GM12878 (cell line): ENCODE measurements around the gene RASSF4. TPM values are rescaled to one million over a fixed set of nuclear protein-coding genes. Genes with fewer than 3 reads are reported as not detected.

Source experiments
- ATAC-seq: fragments of 200-7000 bp; cut with Tn5 transposase; 3 replicates; pipeline ENCODE4 v1.9.1; 2020; ENCODE audit warnings: mild to moderate bottlenecking, moderate library complexity
- BruUV-seq: library from RNA; stranded (reverse); fragments of 400-500 nt; replicated peaks from 2 replicates; lab custom pipeline; 2021; lab: Mats Ljungman, UMichigan
- CTCF ChIA-PET: fragments of 300-600 bp; sonication (Branson Sonifier 250); formaldehyde crosslinking; extraction: SDS; loops from one replicate; lab custom pipeline; 2021; ENCODE audit warnings: inconsistent platforms; lab: Yijun Ruan, JAX
- POLR2A ChIA-PET: fragments of 350-600 bp; formaldehyde crosslinking; extraction: SDS; loops from one replicate; lab custom pipeline; 2021; ENCODE audit warnings: inconsistent platforms; lab: Charles Lee
- RAD21 ChIA-PET: fragments of 300-600 bp; sonication (Branson Sonifier 250); formaldehyde crosslinking; loops from one replicate; lab custom pipeline; 2023; ENCODE audit warnings: antibody characterized with exemption; ENCODE audit not compliant: unreplicated experiment; lab: Charles Lee
- SMC1A ChIA-PET: fragments of 300-600 bp; sonication (Branson Sonifier 250); formaldehyde crosslinking; loops from one replicate; lab custom pipeline; 2023; ENCODE audit not compliant: unreplicated experiment, uncharacterized antibody; lab: Charles Lee
- DNase-seq: peaks from one replicate; pipeline ENCODE4 v3.0.0-alpha.2; 2011; ENCODE audit warnings: low read depth, low spot score
- FAIRE-seq: peaks from 3 replicates; lab custom pipeline; 2011; peaks lifted over from hg19 to GRCh38; lab: Jason Lieb, UNC
- H2AFZ ChIP-seq: 2 replicates; pipeline ENCODE4 v1.6.0; 2011; ENCODE audit warnings: low read depth, low read length, control low read depth; ENCODE audit not compliant: control insufficient read depth
- H3K27ac ChIP-seq: 2 replicates; pipeline ENCODE4 v1.5.1; 2011; ENCODE audit warnings: control low read depth; ENCODE audit not compliant: control insufficient read depth, insufficient read depth
- H3K27me3 ChIP-seq, 2 experiments: replicated peaks in 1 of 2; 2 replicates each; pipeline versions ENCODE4 v1.6.0 to v1.6.1; 2011; ENCODE audit warnings: low read length in 1 of 2; ENCODE audit not compliant: control insufficient read depth in 2 of 2, insufficient read depth in 2 of 2
- H3K36me3 ChIP-seq, 2 experiments: 2 replicates each; pipeline ENCODE4 v1.5.1; 2011; ENCODE audit warnings: low read length in 1 of 2; ENCODE audit not compliant: control insufficient read depth in 2 of 2, insufficient read depth in 2 of 2
- H3K4me1 ChIP-seq: 2 replicates; pipeline ENCODE4 v1.6.1; 2011; ENCODE audit warnings: mild to moderate bottlenecking, low read length, moderate library complexity, mixed read lengths; ENCODE audit not compliant: control insufficient read depth, insufficient read depth
- H3K4me2 ChIP-seq: 2 replicates; pipeline ENCODE4 v1.6.0; 2011; ENCODE audit warnings: control low read depth; ENCODE audit not compliant: control insufficient read depth, insufficient read depth
- H3K4me3 ChIP-seq: fragments of 200-600 bp; sonication (generic); 2 replicates; pipeline ENCODE4 v1.5.1; 2016
- H3K79me2 ChIP-seq: 2 replicates; pipeline ENCODE4 v1.6.0; 2011; ENCODE audit warnings: low read length; ENCODE audit not compliant: control insufficient read depth, insufficient read depth
- H3K9ac ChIP-seq: 2 replicates; pipeline ENCODE4 v1.8.0; 2011; ENCODE audit warnings: low read length, control low read depth, mixed read lengths; ENCODE audit not compliant: control insufficient read depth, insufficient read depth
- H3K9me3 ChIP-seq: replicated peaks from 3 replicates; pipeline ENCODE4 v1.5.1; 2011; ENCODE audit warnings: mild to moderate bottlenecking, low read length; ENCODE audit not compliant: control insufficient read depth, insufficient read depth
- H4K20me1 ChIP-seq: 2 replicates; pipeline ENCODE4 v1.6.0; 2011; ENCODE audit not compliant: control insufficient read depth, insufficient read depth
- BRCA1 ChIP-seq: IDR thresholded peaks from 2 replicates; pipeline ENCODE4 v1.6.1; 2011; ENCODE audit warnings: low read depth, low read length, improper control_type of control experiment
- CBX5 ChIP-seq: sonication (generic); IDR thresholded peaks from 2 replicates; pipeline ENCODE4 v1.6.1; 2016; ENCODE audit warnings: low read depth, moderate library complexity, mild to moderate bottlenecking, inconsistent platforms
- HCFC1 ChIP-seq: fragments of 150-350 bp; IDR thresholded peaks from 2 replicates; pipeline ENCODE4 v1.6.1; 2014; ENCODE audit warnings: low read length
- KLF5 ChIP-seq: fragments of 450-650 bp; IDR thresholded peaks from 2 replicates; pipeline ENCODE4 v1.6.1; 2014; ENCODE audit warnings: mild to moderate bottlenecking; ENCODE audit not compliant: partially characterized antibody
- NR2C2 ChIP-seq: IDR thresholded peaks from 2 replicates; pipeline ENCODE4 v1.6.1; 2011; ENCODE audit warnings: borderline replicate concordance, low read depth; ENCODE audit not compliant: control insufficient read depth, insufficient read length
- PML ChIP-seq: IDR thresholded peaks from 2 replicates; pipeline ENCODE4 v1.6.1; 2012; ENCODE audit warnings: low read length, inconsistent platforms
- POLR2A ChIP-seq: IDR thresholded peaks from 2 replicates; pipeline ENCODE4 v1.6.1; 2011; ENCODE audit warnings: low read depth, mild to moderate bottlenecking, low read length
- SMAD1 ChIP-seq: fragments of 450-650 bp; IDR thresholded peaks from 2 replicates; pipeline ENCODE4 v1.6.1; 2018; ENCODE audit warnings: mild to moderate bottlenecking, low read depth; ENCODE audit not compliant: partially characterized antibody
- SREBF1 ChIP-seq: IDR thresholded peaks from 2 replicates; pipeline ENCODE4 v1.6.1; 2012; ENCODE audit warnings: mild to moderate bottlenecking, low read length
- TBL1XR1 ChIP-seq: IDR thresholded peaks from 2 replicates; pipeline ENCODE4 v1.6.1; 2012; ENCODE audit warnings: low read depth, low read length, improper control_type of control experiment
- WGBS: methylation state at CpG from one replicate; pipeline ENCODE4 v1.1.6; 2016; ENCODE audit warnings: low lambda C conversion rate; ENCODE audit not compliant: insufficient replicate concordance, insufficient coverage; ENCODE audit errors: missing lambda C conversion rate; 5-methylcytosine and 5-hydroxymethylcytosine counted together
- in situ Hi-C: fragments of 300-500 bp; cut with MboI; formaldehyde crosslinking; loops from 9 replicates; pipeline ENCODE4 v1.14.3; 2018; ENCODE audit warnings: mixed read lengths
- intact Hi-C: fragments of 100-400 bp; cut with micrococcal nuclease; formaldehyde crosslinking; loops from one replicate; pipeline ENCODE4 v1.14.2; 2022; ENCODE audit not compliant: unreplicated experiment
- polyA plus RNA-seq, 11 experiments: library from polyadenylated mRNA; depleted of rRNA in 4 of 11; unstranded in 6 of 11; stranded (reverse) in 5 of 11; fragments of >200 nt; fragmentation: Nextera tagmentation in 4 of 11; fragmentation: Illumina TruSeq in 1 of 11; extraction: Ambion mirVana in 4 of 11; extraction: Trizol in 1 of 11; gene quantifications; 1 replicate in 1 of 11; 2 replicates in 10 of 11; pipeline versions ENCODE4 v1.2.1 to v1.2.3, GENCODE V29; 2011 to 2016; ENCODE audit warnings: inconsistent platforms in 2 of 11, missing spikeins in 2 of 11, low read depth in 1 of 11
- total RNA-seq, 4 experiments: library from RNA; depleted of rRNA in 3 of 4; stranded (reverse); fragments of >200 nt in 3 of 4; fragmentation: Illumina TruSeq in 1 of 4; extraction: Trizol in 1 of 4; gene quantifications; 2 replicates each; pipeline versions ENCODE4 v1.2.1 to v1.2.3, GENCODE V29; 2013 to 2021
- TF ChIP-seq, protein P1 (sequence below): IDR thresholded peaks from 2 replicates; pipeline ENCODE4 v1.6.1; 2011; ENCODE audit warnings: low read depth, mild to moderate bottlenecking, low read length, moderate library complexity, borderline replicate concordance; ENCODE audit errors: extremely low read depth
- TF ChIP-seq, protein P2 (sequence below): fragments of 450-650 bp; IDR thresholded peaks from 2 replicates; pipeline ENCODE4 v1.6.1; 2017; ENCODE audit warnings: antibody characterized with exemption, mild to moderate bottlenecking, moderate library complexity

RASSF4 gene
- total and polyA plus RNA-seq, 10 of the 15 experiments (the other 5 are each of a cell fraction or from before 2014, with no cell fraction given): 3.7 to 71.1 (median 16.8) TPM

DNA sequence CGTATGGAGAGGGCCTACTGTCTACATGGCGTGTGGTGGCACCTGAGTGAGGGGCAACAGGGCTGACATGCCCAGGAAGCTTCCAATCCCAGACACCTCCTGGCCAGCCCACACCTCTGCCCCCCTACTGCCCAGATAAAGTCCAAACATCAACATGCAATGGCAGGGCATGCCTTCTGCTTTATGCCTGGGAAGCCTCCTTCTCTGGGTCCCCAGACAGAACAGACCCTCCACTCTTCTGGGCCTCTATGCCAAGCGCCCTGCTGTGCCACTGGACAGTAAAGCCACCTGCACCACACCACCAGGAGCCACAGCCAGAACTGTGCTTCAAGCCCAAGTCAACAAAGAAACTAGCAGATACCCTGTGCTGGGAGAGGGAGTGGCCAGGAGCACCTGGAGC is 36.0 kb upstream of the RASSF4 start:
- RAD21 ChIA-PET: no interaction called here
- Histone ChIP-seq H3K79me2 (no peaks in the 10 kb centered on the region), H3K9ac (no peak overlapping the region), H4K20me1 (no peaks in the 10 kb centered on the region)
- CTCF ChIA-PET: no interaction called here
- no TSS peak for BruUV-seq
- TF ChIP-seq CBX5: no peak
- TF ChIP-seq POLR2A: no peak
- TF ChIP-seq NR2C2: no peak
- TF ChIP-seq SMAD1: no peak
- TF ChIP-seq HCFC1: no peak
- TF ChIP-seq, all 136 proteins: peak for 0
- POLR2A ChIA-PET: no interaction called here
- no peaks in the 10 kb centered on the region; a peak in 1 of 4 replicates for H3K36me3 ChIP-seq
- H3K27ac ChIP-seq: no peak overlapping the region
- no peaks in the 10 kb centered on the region for H3K9me3 ChIP-seq
- no peaks in the 10 kb centered on the region for H3K4me1 ChIP-seq
- whole genome bisulfite sequencing: 2% methylated on average over 3 of the region's 3 CpGs
- no peak for ATAC-seq
- SMC1A ChIA-PET: no interaction called here
- no peak overlapping the region for H3K4me3 ChIP-seq
- no peak overlapping the region for H2AFZ ChIP-seq
- intact Hi-C loops: no loop called here
- no peak overlapping the region for H3K4me2 ChIP-seq
- H3K27me3 ChIP-seq: peaks cover 0 to 1% of the 10 kb centered on the region in 2 experiments; a peak in 1 of 4 replicates
- DNase-seq: no peak
- in situ Hi-C loops: no loop called here
- FAIRE-seq: no peak

DNA sequence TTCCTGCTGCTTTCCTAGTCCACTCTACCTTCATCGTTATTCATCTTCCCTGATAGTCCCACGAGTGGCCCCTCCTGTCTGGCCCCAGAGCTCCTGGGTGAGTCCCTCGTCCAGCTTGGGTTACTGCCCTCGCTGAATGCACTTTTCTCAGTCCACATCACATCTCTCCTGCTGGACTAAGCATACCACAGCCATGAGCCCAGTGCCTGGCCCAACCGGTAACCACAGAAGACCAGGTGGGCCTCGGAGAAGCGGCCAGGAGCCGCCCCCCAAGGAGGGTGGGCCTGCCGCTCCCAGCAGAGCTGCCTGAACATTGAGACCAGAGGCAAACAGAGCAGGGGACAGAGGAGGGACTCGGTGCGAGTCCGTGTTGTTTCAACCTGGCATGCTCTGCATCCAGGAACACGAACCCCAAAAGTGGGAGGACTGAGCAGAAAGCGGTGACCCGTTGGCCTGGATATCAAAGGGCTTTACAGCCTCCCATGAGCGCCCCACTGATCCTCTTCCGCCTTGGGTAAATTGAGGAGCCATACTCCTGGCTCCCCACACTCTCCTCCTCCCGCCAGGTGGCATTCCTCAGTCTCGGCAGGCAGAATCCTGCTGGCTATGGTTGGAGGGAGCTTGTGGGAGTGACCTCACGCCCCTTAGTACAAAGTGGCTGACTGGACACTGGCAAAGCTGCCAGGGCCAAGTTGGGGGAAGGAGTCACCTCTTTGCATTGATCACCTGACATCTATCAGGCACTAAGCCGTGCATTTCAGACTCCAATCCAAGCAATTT is 35.2 kb upstream of the RASSF4 start:
- no TSS peak for BruUV-seq
- TF ChIP-seq PML: no peak
- TF ChIP-seq, protein P1, sequence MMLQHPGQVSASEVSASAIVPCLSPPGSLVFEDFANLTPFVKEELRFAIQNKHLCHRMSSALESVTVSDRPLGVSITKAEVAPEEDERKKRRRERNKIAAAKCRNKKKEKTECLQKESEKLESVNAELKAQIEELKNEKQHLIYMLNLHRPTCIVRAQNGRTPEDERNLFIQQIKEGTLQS: no peak
- TF ChIP-seq SREBF1: no peak
- TF ChIP-seq KLF5: no peak
- TF ChIP-seq, protein P2, sequence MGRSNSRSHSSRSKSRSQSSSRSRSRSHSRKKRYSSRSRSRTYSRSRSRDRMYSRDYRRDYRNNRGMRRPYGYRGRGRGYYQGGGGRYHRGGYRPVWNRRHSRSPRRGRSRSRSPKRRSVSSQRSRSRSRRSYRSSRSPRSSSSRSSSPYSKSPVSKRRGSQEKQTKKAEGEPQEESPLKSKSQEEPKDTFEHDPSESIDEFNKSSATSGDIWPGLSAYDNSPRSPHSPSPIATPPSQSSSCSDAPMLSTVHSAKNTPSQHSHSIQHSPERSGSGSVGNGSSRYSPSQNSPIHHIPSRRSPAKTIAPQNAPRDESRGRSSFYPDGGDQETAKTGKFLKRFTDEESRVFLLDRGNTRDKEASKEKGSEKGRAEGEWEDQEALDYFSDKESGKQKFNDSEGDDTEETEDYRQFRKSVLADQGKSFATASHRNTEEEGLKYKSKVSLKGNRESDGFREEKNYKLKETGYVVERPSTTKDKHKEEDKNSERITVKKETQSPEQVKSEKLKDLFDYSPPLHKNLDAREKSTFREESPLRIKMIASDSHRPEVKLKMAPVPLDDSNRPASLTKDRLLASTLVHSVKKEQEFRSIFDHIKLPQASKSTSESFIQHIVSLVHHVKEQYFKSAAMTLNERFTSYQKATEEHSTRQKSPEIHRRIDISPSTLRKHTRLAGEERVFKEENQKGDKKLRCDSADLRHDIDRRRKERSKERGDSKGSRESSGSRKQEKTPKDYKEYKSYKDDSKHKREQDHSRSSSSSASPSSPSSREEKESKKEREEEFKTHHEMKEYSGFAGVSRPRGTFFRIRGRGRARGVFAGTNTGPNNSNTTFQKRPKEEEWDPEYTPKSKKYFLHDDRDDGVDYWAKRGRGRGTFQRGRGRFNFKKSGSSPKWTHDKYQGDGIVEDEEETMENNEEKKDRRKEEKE: no peak
- no peak for TF ChIP-seq BRCA1
- TF ChIP-seq TBL1XR1: no peak
- no peak for TF ChIP-seq SMAD1

More for the DNA sequence above, 35.2 kb upstream of the RASSF4 start:
- intact Hi-C loops: no loop called here
- Histone ChIP-seq H3K27me3 (peaks cover 0 to 1% of the 10 kb centered on the region in 2 experiments; a peak in 1 of 4 replicates), H2AFZ (no peak overlapping the region), H3K9ac (no peak overlapping the region), H3K4me1 (no peaks in the 10 kb centered on the region), H3K4me2 (no peak overlapping the region), H3K4me3 (no peak overlapping the region), H4K20me1 (no peaks in the 10 kb centered on the region), H3K9me3 (no peaks in the 10 kb centered on the region), H3K36me3 (no peaks in the 10 kb centered on the region; a peak in 1 of 4 replicates), H3K27ac (no peak overlapping the region), H3K79me2 (no peaks in the 10 kb centered on the region)
- ATAC-seq: no peak
- no peak for DNase-seq
- ChIA-PET RAD21 (interaction anchor here (1.2 to 1.5 kb wide), 5 partner anchors 43 to 63 kb away, joined by 3 to 5 read pairs (median 5); no protein-coding TSS in a partner anchor), SMC1A (interaction anchor here (0.8 to 1.0 kb wide), 4 partner anchors 14 to 74 kb away, joined by 3 to 5 read pairs (median 4); partner anchors contain the start of gene TMEM72), POLR2A (no interaction called here), CTCF (interaction anchor here (0.7 to 1.3 kb wide), 5 partner anchors 10 to 68 kb away, joined by 3 to 4 read pairs (median 3); partner anchors contain the start of gene TMEM72)
- FAIRE-seq: no peak
- in situ Hi-C loops: no loop called here
- 34% methylated on average over 21 of the region's 21 CpGs for WGBS
